A673 (cell line): ENCODE measurements around the gene VEGFB.

Experiments
- CTCF ChIP-seq: fragments of 300-800, 200-600 bp; sonication (generic); conservative IDR thresholded peaks from 2 replicates; pipeline ENCODE4 v1.5.1; 2017; ENCODE audit warnings: low read depth, mild to moderate bottlenecking, antibody characterized with exemption, low read length, moderate library complexity, mixed read lengths
- EZH2 ChIP-seq: fragments of 200-600 bp; sonication (generic); IDR thresholded peaks from 2 replicates; pipeline ENCODE4 v1.6.1; 2017; ENCODE audit warnings: borderline replicate concordance, low read depth, mild to moderate bottlenecking, mixed read lengths, antibody characterized with exemption, low read length; ENCODE audit not compliant: poor library complexity, severe bottlenecking

- TF ChIP-seq CTCF (no peak), EZH2 (no peak)
These were observed 50.8 kb downstream of the VEGFB start, which contains the start of gene GPR137 for GRCh38 chr11:64284962-64285884.
